H7 (cell line): ENCODE measurements around the gene HPRT1. TPM values are rescaled to one million over a fixed set of nuclear protein-coding genes. Genes with fewer than 3 reads are reported as not detected.

ENCODE experiments used
- DNase-seq: peaks from one replicate; pipeline ENCODE4 v3.0.0; 2012
- H3K27me3 ChIP-seq: 2 replicates; pipeline ENCODE4 v1.6.0; 2011; ENCODE audit warnings: mild to moderate bottlenecking, low read length; ENCODE audit not compliant: control insufficient read depth, insufficient read depth
- H3K36me3 ChIP-seq: replicated peaks from 2 replicates; pipeline ENCODE4 v1.5.1; 2011; ENCODE audit warnings: low read length; ENCODE audit not compliant: control insufficient read depth, insufficient read depth
- H3K4me3 ChIP-seq: 2 replicates; pipeline ENCODE4 v1.5.1; 2011; ENCODE audit warnings: low read depth, mild to moderate bottlenecking, control low read depth, low read length, moderate library complexity; ENCODE audit not compliant: insufficient read depth
- total RNA-seq: library from RNA; depleted of rRNA; stranded (reverse); fragments of >200 nt; shearing (Covaris generic); gene quantifications from 2 replicates; pipeline ENCODE4 v1.2.3, GENCODE V29; 2014

HPRT1 gene
- total RNA-seq, 1 experiment from 2014 or later, result 11.0 TPM

DNA sequence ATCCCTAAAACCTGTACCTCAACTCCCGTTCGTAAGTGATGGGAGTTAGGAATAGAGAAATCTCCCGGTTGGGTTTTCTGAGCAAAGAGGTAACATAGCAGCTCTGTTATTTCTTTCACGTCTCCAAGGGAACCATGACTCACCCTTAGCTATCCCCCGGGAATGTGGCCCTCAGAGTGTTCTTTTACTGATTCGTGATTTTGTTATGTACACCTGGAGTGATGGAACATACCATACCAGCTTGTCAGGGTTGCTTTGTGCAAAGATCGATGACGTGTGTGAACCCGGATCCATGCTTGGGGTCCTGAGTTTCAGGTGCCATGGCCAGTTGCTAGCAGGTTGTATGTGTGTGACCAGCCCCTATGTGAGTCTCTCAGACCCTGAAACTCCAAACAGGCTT, 52.6 kb downstream of the HPRT1 start:
- DNase-seq, result no peak
- no peaks in the 10 kb centered on the region for H3K27me3 ChIP-seq

GRCh38 chrX:134513091-134513490, 53.1 kb downstream of the HPRT1 start:
- H3K27me3 ChIP-seq, result no peaks in the 10 kb centered on the region
- no peak for DNase-seq
- no peak overlapping the region for H3K4me3 ChIP-seq

More for the DNA sequence above, 52.6 kb downstream of the HPRT1 start:
- H3K4me3 ChIP-seq, result no peak overlapping the region
- no peaks in the 10 kb centered on the region for H3K36me3 ChIP-seq

GRCh38 chrX:134520860-134521390, 61.0 kb downstream of the HPRT1 start:
- no peaks in the 10 kb centered on the region for H3K36me3 ChIP-seq
- DNase-seq, result peak; percentile 76

More at GRCh38 chrX:134513091-134513490, 53.1 kb downstream of the HPRT1 start:
- no peaks in the 10 kb centered on the region for H3K36me3 ChIP-seq

DNA sequence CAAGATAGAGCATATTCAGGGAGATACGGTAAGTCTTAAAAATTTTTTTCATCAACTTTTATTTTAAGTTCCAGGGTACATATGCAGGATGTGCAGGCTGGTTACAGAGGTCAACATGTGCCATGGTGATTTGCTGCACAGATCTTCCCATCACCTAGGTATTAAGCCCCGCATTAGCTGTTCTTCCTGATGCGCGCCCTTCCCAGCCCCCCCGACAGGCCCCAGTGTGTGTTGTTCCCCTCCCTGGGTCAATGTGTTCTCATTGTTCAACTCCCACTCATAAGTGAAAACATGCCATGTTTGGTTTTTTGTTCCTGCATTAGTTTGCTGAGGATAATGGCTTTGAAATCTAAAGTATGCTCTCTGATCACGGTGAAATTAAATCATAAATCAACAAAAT, 64.2 kb downstream of the HPRT1 start:
- Histone ChIP-seq H3K4me3 (no peak overlapping the region), H3K36me3 (no peaks in the 10 kb centered on the region), H3K27me3 (no peaks in the 10 kb centered on the region)
- no peak for DNase-seq

More at GRCh38 chrX:134520860-134521390, 61.0 kb downstream of the HPRT1 start:
- Histone ChIP-seq H3K4me3 (no peak overlapping the region), H3K27me3 (no peaks in the 10 kb centered on the region)

DNA sequence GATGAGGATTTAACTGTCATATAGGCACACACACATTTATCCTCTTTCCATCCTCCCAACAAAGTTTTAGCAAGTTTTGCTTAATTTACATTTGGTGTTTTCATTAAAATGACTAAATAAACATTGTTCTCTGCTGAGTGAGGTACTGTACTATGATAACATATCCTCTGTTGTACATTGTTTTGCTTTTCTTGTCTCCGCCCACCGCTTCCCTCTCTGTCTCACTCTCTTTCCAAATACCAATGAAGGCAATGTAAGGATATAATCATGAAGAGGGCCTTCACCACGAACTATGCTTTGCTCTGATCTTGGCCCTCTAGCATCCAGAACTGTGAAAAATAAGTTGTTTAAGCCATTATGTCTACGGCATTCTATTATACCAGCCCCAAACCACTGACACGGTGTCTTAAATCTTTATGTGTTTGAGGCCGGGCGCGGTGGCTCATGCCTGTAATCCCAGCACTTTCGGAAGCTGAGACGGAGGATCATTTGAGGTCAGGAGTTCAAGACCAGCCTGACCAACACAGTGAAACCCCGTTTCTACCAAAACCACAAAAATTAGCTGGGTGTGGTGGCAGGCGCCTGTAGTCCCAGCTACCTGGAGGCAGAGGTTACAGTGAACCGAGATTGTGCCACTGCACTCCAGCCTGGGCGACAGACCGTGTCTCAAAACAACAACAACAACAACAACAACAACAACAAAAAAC, 65.3 kb downstream of the HPRT1 start:
- no peak for DNase-seq
- Histone ChIP-seq H3K4me3 (no peak overlapping the region), H3K36me3 (no peaks in the 10 kb centered on the region), H3K27me3 (no peaks in the 10 kb centered on the region)

- Histone ChIP-seq H3K36me3 (no peaks in the 10 kb centered on the region), H3K27me3 (no peaks in the 10 kb centered on the region), H3K4me3 (no peak overlapping the region)
- no peak for DNase-seq
Observed at GRCh38 chrX:134526399-134526798, 66.4 kb downstream of the HPRT1 start.

- Histone ChIP-seq H3K4me3 (no peak overlapping the region), H3K27me3 (no peaks in the 10 kb centered on the region), H3K36me3 (no peaks in the 10 kb centered on the region)
- no peak for DNase-seq
Observed at GRCh38 chrX:134528960-134529359, 69.0 kb downstream of the HPRT1 start.

GRCh38 chrX:134529481-134529880, 69.5 kb downstream of the HPRT1 start:
- Histone ChIP-seq H3K27me3 (no peaks in the 10 kb centered on the region), H3K4me3 (no peak overlapping the region), H3K36me3 (no peaks in the 10 kb centered on the region)
- DNase-seq, result no peak

- Histone ChIP-seq H3K36me3 (no peaks in the 10 kb centered on the region), H3K27me3 (no peaks in the 10 kb centered on the region), H3K4me3 (no peak overlapping the region)
- no peak for DNase-seq
Observed at GRCh38 chrX:134530845-134531244, 70.9 kb downstream of the HPRT1 start.

- Histone ChIP-seq H3K4me3 (no peak overlapping the region), H3K27me3 (no peaks in the 10 kb centered on the region), H3K36me3 (no peaks in the 10 kb centered on the region)
- DNase-seq, result no peak
Observed at GRCh38 chrX:134533352-134533751, 73.4 kb downstream of the HPRT1 start.

DNA sequence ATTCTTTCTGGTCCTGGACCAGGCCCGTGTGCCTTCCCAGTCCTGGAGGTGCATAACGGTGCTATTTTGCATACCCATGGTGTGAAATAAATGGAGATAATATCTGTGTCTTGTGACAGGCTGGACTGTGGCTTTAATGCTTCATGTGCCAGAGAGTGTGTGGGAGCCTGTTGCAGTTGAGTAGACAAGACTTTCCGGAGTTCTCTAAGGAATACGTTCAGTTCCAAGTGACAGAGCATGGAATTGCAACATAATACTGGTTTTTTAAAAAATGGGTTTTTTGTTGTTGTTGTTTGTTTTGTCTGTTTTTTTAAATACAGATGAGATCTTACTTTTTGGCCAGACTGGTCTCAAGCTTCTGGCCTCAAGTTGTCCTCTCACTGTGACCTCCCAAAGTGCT, 74.0 kb downstream of the HPRT1 start:
- Histone ChIP-seq H3K36me3 (no peaks in the 10 kb centered on the region), H3K27me3 (no peaks in the 10 kb centered on the region), H3K4me3 (no peak overlapping the region)
- no peak for DNase-seq

GRCh38 chrX:134537179-134537955, 77.4 kb downstream of the HPRT1 start:
- no peak for DNase-seq
- H3K36me3 ChIP-seq, result no peaks in the 10 kb centered on the region
- no peaks in the 10 kb centered on the region for H3K27me3 ChIP-seq
- no peak overlapping the region for H3K4me3 ChIP-seq

DNA sequence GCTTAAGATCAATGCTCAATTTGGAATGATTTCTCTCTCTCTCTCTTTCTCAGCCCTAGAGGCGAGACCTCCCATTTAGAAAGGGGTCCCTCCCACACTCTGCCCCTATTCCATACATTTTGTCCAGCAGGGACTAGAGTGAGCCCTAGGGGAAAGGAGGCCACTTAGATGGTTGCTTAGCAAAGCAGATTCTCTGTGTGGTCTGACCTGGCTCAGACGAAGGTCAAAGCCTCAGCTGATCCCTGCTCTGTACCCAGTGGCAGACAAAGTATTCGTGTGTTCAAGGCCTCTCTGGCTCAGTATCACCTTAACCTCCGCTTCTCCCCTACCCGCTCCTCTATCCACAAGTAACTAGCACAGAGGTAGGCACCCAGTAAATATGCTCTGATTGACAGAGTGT, 78.4 kb downstream of the HPRT1 start:
- DNase-seq, result no peak
- no peaks in the 10 kb centered on the region for H3K27me3 ChIP-seq
- no peak overlapping the region for H3K4me3 ChIP-seq
- no peaks in the 10 kb centered on the region for H3K36me3 ChIP-seq

- DNase-seq, result no peak
- Histone ChIP-seq H3K4me3 (no peak overlapping the region), H3K27me3 (peaks cover 18% of the 10 kb centered on the region; the same call in 1 of the 2 replicates), H3K36me3 (no peaks in the 10 kb centered on the region)
Observed at GRCh38 chrX:134541906-134542305, 81.9 kb downstream of the HPRT1 start.

- peak; percentile 50 for DNase-seq
- no peak overlapping the region for H3K4me3 ChIP-seq
- H3K36me3 ChIP-seq, result no peaks in the 10 kb centered on the region
- peaks cover 20% of the 10 kb centered on the region; the same call in 1 of the 2 replicates for H3K27me3 ChIP-seq
Observed at GRCh38 chrX:134542485-134542884, 82.5 kb downstream of the HPRT1 start.
